RPMI8226 (cell line): ENCODE measurements around the gene TRIO.

ENCODE experiments used
- DNase-seq: peaks from one replicate; pipeline ENCODE4 v3.0.0-alpha.2; 2015

Gene TRIO

GRCh38 chr5:14270209-14270702 lies 127.1 kb downstream of the TRIO start:
- peak; percentile 59 for DNase-seq

- DNase-seq = no peak
Observed at GRCh38 chr5:14272548-14273205, 129.5 kb downstream of the TRIO start.

- DNase-seq = no peak
Observed at GRCh38 chr5:14273207-14273767, 130.1 kb downstream of the TRIO start.

- DNase-seq = no peak
Observed at GRCh38 chr5:14276380-14276779, 133.2 kb downstream of the TRIO start.

GRCh38 chr5:14277385-14278320 lies 134.5 kb downstream of the TRIO start:
- DNase-seq = no peak

GRCh38 chr5:14280294-14280854 lies 137.2 kb downstream of the TRIO start:
- DNase-seq = no peak

- no peak for DNase-seq
Observed at GRCh38 chr5:14281746-14282181, 138.6 kb downstream of the TRIO start.

- no peak for DNase-seq
Observed at GRCh38 chr5:14283139-14283538, 140.0 kb downstream of the TRIO start.

- no peak for DNase-seq
Observed at GRCh38 chr5:14284392-14285148, 141.4 kb downstream of the TRIO start.

GRCh38 chr5:14286007-14286406 lies 142.9 kb downstream of the TRIO start:
- no peak for DNase-seq

GRCh38 chr5:14286574-14287421 lies 143.7 kb downstream of the TRIO start:
- DNase-seq = peak; percentile 24

- DNase-seq = no peak
Observed at GRCh38 chr5:14292766-14293658, 149.9 kb downstream of the TRIO start.

- DNase-seq = no peak
Observed at GRCh38 chr5:14295610-14296009, 152.5 kb downstream of the TRIO start.

GRCh38 chr5:14296533-14297331 lies 153.6 kb downstream of the TRIO start:
- no peak for DNase-seq

GRCh38 chr5:14297697-14298096 lies 154.6 kb downstream of the TRIO start:
- no peak for DNase-seq

GRCh38 chr5:14298126-14298847 lies 155.1 kb downstream of the TRIO start:
- no peak for DNase-seq

- no peak for DNase-seq
Observed at GRCh38 chr5:14299666-14300065, 156.5 kb downstream of the TRIO start.

- no peak for DNase-seq
Observed at GRCh38 chr5:14301186-14301585, 158.0 kb downstream of the TRIO start.

GRCh38 chr5:14302330-14302729 lies 159.2 kb downstream of the TRIO start:
- DNase-seq = no peak
